ENCODE results near the gene LCT. TPM values are rescaled to one million over a fixed set of nuclear protein-coding genes. Genes with fewer than 3 reads are reported as not detected.
A peak's percentile ranks its signal among the peaks of the same experiment; 100 is the strongest.

The LCT gene
- total and polyA plus RNA-seq, 2 of the 4 experiments (the other 2 are of a cell fraction), result under 0.01 TPM; not detected in 1

- peak overlapping the region; percentile 13 for H4K91ac ChIP-seq (ENCODE audit: insufficient read depth, low read depth, low read length)
- H2AFZ ChIP-seq (replicated peaks; ENCODE audit: low read length, poor library complexity), result peak overlapping the region; percentile 75
- H3K4me1 ChIP-seq (ENCODE audit: control insufficient read depth, insufficient read depth, low read length), result peaks cover 5% of the 10 kb centered on the region
- H3K9me1 ChIP-seq (ENCODE audit: insufficient read depth, low read length), result peaks cover 1% of the 10 kb centered on the region
- no peaks in the 10 kb centered on the region for H4K20me1 ChIP-seq (ENCODE audit: insufficient read depth, low read length)
- POLR2A ChIA-PET (ENCODE audit: unreplicated experiment), result no interaction called here
- peak overlapping the region; percentile 76; the same call in 1 of the 2 replicates for H3K18ac ChIP-seq (ENCODE audit: low read depth, low read length)
- no peaks in the 10 kb centered on the region for H3K79me1 ChIP-seq (ENCODE audit: low read depth in 1 of 2, low read length in 2 of 2)
- no peaks in the 10 kb centered on the region for H3K27me3 ChIP-seq (ENCODE audit: control insufficient read depth, insufficient read depth, low read length)
- H4K5ac ChIP-seq (ENCODE audit: low read depth, low read length), result no peak overlapping the region; the same call in 1 of the 2 replicates
- no peak for DNase-seq
- in situ Hi-C loops (cut with MboI; ENCODE audit: low sequenced_read_pairs), result no loop called here
- no peak overlapping the region for H3K4ac ChIP-seq (ENCODE audit: low read depth, low read length)
- H3K56ac ChIP-seq (ENCODE audit: extremely low read depth, insufficient read depth, low read length), result peak overlapping the region; percentile 29; the same call in 1 of the 2 replicates
- no peak overlapping the region; the same call in 2 of the 3 replicates for H2BK15ac ChIP-seq (ENCODE audit: low read depth, low read length)
- H2BK20ac ChIP-seq (ENCODE audit: low read depth, low read length), result 0 out of 2 replicates have a peak overlapping the region, but pooled peaks have one; percentile 32
- H2AK5ac ChIP-seq (ENCODE audit: low read depth, low read length), result no peak overlapping the region
- peak; percentile 61 for ATAC-seq (ENCODE audit: low read depth)
- peak overlapping the region; percentile 57 for H2BK5ac ChIP-seq (ENCODE audit: low read depth, low read length, poor library complexity, severe bottlenecking)
- peak overlapping the region; percentile 86 for H3K4me2 ChIP-seq (ENCODE audit: low read depth, low read length)
- no peak overlapping the region for H3K23ac ChIP-seq (ENCODE audit: low read depth, low read length)
- H3K36me3 ChIP-seq (ENCODE audit: control insufficient read depth, insufficient read depth, low read length), result peaks cover 4% of the 10 kb centered on the region
- no peaks in the 10 kb centered on the region for H3K9me3 ChIP-seq (ENCODE audit: control insufficient read depth, insufficient read depth, low read length)
- no peak for TF ChIP-seq FOS (IDR thresholded peaks at IDR 0.05; ENCODE audit: low read depth, low read length)
- TF ChIP-seq CHD1 (IDR thresholded peaks at IDR 0.05; ENCODE audit: low read depth, low read length), result no peak
- TF ChIP-seq NFE2L2 (IDR thresholded peaks at IDR 0.05; ENCODE audit: low read depth, low read length), result no peak
- no peak for TF ChIP-seq CEBPB (IDR thresholded peaks at IDR 0.05; ENCODE audit: low read depth, low read length)
- no peak for TF ChIP-seq BHLHE40 (IDR thresholded peaks at IDR 0.05; ENCODE audit: low read depth, low read length)
- TF ChIP-seq CTCF (conservative IDR thresholded peaks at IDR 0.05; ENCODE audit: low read depth, low read length), result no peak
- TF ChIP-seq SMC3 (IDR thresholded peaks at IDR 0.05; ENCODE audit: low read depth, low read length), result no peak
- no peak for TF ChIP-seq RCOR1 (IDR thresholded peaks at IDR 0.05; ENCODE audit: insufficient replicate concordance, low read length)
- TF ChIP-seq USF2 (IDR thresholded peaks at IDR 0.05; ENCODE audit: low read depth, low read length), result no peak
- no peak for TF ChIP-seq ELK1 (IDR thresholded peaks at IDR 0.05; ENCODE audit: borderline replicate concordance, low read depth, low read length)
- no peak for TF ChIP-seq MAFK (IDR thresholded peaks at IDR 0.05; ENCODE audit: low read depth, low read length)
- no peak overlapping the region for H3K4me3 ChIP-seq (ENCODE audit: insufficient read depth, low read depth, low read length)
- H4K8ac ChIP-seq (ENCODE audit: low read depth in 2 of 2, low read length in 2 of 2), result peak overlapping the region in 1 of 2 experiments; percentile 28; a peak in 2 of 4 replicates
- intact Hi-C loops (cut with micrococcal nuclease), result loop anchor here (2.0 kb wide), 1 partner anchor 18 kb away; no protein-coding TSS in a partner anchor
- dilution Hi-C loops (cut with HindIII; ENCODE audit: low sequenced_read_pairs, unreplicated experiment), result no loop called here
- no peak overlapping the region for H2AK9ac ChIP-seq (replicated peaks; ENCODE audit: low read depth, low read length, poor library complexity)
- peak overlapping the region; percentile 65; the same call in 1 of the 2 replicates for H3K14ac ChIP-seq (replicated peaks; ENCODE audit: low read depth, low read length)
- no CpG with 5 or more reads among the region's 2 CpGs for WGBS, 2 experiments (ENCODE audit: extremely low coverage in 2 of 2, insufficient read length in 1 of 2)
- peak overlapping the region; percentile 14; the same call in 1 of the 2 replicates for H2BK120ac ChIP-seq (ENCODE audit: low read depth, low read length)
- H3K27ac ChIP-seq (ENCODE audit: insufficient read depth, low read length), result peak overlapping the region; percentile 64
- BruUV-seq (replicated peaks), result no TSS peak
- CTCF ChIA-PET, result interaction anchor here (0.6 to 1.1 kb wide), 2 partner anchors 193 to 869 kb away, joined by 3 to 4 read pairs; no protein-coding TSS in a partner anchor
- H3K9ac ChIP-seq (ENCODE audit: low read depth, low read length), result 0 out of 2 replicates have a peak overlapping the region, but pooled peaks have one; percentile 4
Measured at GRCh38 chr2:135840601-135841000, 3.6 kb upstream of the LCT start.

Data from IMR-90 (cell line).